Fibroblast of lung (primary cell): ENCODE measurements around the gene FNDC3B.

Experiments used
- CTCF ChIP-seq, 2 donors: IDR thresholded peaks in 1 of 2; conservative IDR thresholded peaks in 1 of 2; 1 replicate in 1 of 2; 2 replicates in 1 of 2; pipeline ENCODE4 v1.5.1; 2011 to 2012; ENCODE audit warnings: low read length in 2 of 2, control low read depth in 1 of 2, inconsistent platforms in 1 of 2, low read depth in 1 of 2, mild to moderate bottlenecking in 1 of 2
- EZH2 ChIP-seq: IDR thresholded peaks from 2 replicates; pipeline ENCODE4 v1.5.1; 2012; ENCODE audit warnings: low read length, control low read depth, mild to moderate bottlenecking; ENCODE audit errors: missing control alignments

- no peak for TF ChIP-seq EZH2
- no peak for TF ChIP-seq CTCF (conservative IDR thresholded peaks at IDR 0.05 in 1 of 2, IDR thresholded peaks at IDR 0.05 in 1 of 2; ENCODE audit: low read depth in 1 of 2, low read length in 2 of 2)
Observed at GRCh38 chr3:172258624-172259023, 219.2 kb downstream of the FNDC3B start.
